HG02981 (cell line): ENCODE data around the gene UCK1.

ENCODE experiments used
- ATAC-seq: cut with Tn5 transposase; IDR thresholded peaks from one replicate; pipeline ENCODE4 v1.9.1; 2021; ENCODE audit warnings: mild to moderate bottlenecking, moderate library complexity; ENCODE audit not compliant: unreplicated experiment

Gene UCK1

GRCh38 chr9:131530920-131531832, at the start of gene UCK1:
Gene UCK1 (minus strand): TSS chr9:131531263. CDS start chr9:131531174, 89 bp downstream.
- peak; percentile 74 for ATAC-seq

GRCh38 chr9:131580358-131580757, 49.3 kb upstream of the UCK1 start:
- ATAC-seq = no peak

- ATAC-seq = no peak
Observed at GRCh38 chr9:131579789-131580211, 48.7 kb upstream of the UCK1 start.

- no peak for ATAC-seq
Observed at GRCh38 chr9:131578731-131579504, 47.9 kb upstream of the UCK1 start.

GRCh38 chr9:131578021-131578420, 47.0 kb upstream of the UCK1 start:
- ATAC-seq = no peak

- ATAC-seq = no peak
Observed at GRCh38 chr9:131577005-131578000, 46.2 kb upstream of the UCK1 start.

GRCh38 chr9:131575946-131576853, 45.1 kb upstream of the UCK1 start:
- ATAC-seq = no peak

GRCh38 chr9:131574730-131575640, 43.9 kb upstream of the UCK1 start:
- ATAC-seq = no peak

GRCh38 chr9:131567910-131568309, 36.8 kb upstream of the UCK1 start:
- no peak for ATAC-seq

GRCh38 chr9:131566158-131566557, 35.1 kb upstream of the UCK1 start:
- no peak for ATAC-seq

- no peak for ATAC-seq
Observed at GRCh38 chr9:131565369-131565768, 34.3 kb upstream of the UCK1 start.

- ATAC-seq = no peak
Observed at GRCh38 chr9:131562032-131562959, 31.2 kb upstream of the UCK1 start.

GRCh38 chr9:131559421-131560000, 28.4 kb upstream of the UCK1 start:
- no peak for ATAC-seq

- ATAC-seq = no peak
Observed at GRCh38 chr9:131557855-131558548, 26.9 kb upstream of the UCK1 start.

GRCh38 chr9:131555841-131556673, 25.0 kb upstream of the UCK1 start:
- ATAC-seq = no peak
